K562 (cell line): ENCODE results near the gene IFT22. TPM values are rescaled to one million over a fixed set of nuclear protein-coding genes. Genes with fewer than 3 reads are reported as not detected.

ENCODE experiments used
- MCM3 ChIP-seq: fragments of 450-650 bp; IDR thresholded peaks from 2 replicates; pipeline ENCODE4 v1.6.1; 2016
- NFXL1 ChIP-seq: fragments of 450-650 bp; formaldehyde crosslinking; IDR thresholded peaks from 2 replicates; pipeline ENCODE4 v1.4.0; 2021; ENCODE audit warnings: mild to moderate bottlenecking
- NR2C1 ChIP-seq, 2 experiments: fragments of 450-650 bp; IDR thresholded peaks; 2 replicates each; pipeline ENCODE4 v1.6.1; 2017; ENCODE audit warnings: mild to moderate bottlenecking in 2 of 2, antibody characterized with exemption in 1 of 2, inconsistent platforms in 1 of 2, missing compliant biosample characterization in 1 of 2, missing genetic modification characterization in 1 of 2
- PHB2 ChIP-seq: fragments of 450-650 bp; IDR thresholded peaks from 2 replicates; pipeline ENCODE4 v1.6.1; 2017; ENCODE audit warnings: low read depth
- RFX1 ChIP-seq: fragments of 450-650 bp; IDR thresholded peaks from 2 replicates; pipeline ENCODE4 v1.6.1; 2016; ENCODE audit warnings: mild to moderate bottlenecking, moderate library complexity
- XRCC4 ChIP-seq: IDR thresholded peaks from one replicate; pipeline ENCODE4 v1.6.1; 2011; ENCODE audit not compliant: insufficient read depth, insufficient read length; ENCODE audit errors: extremely low read depth
- ZNF695 ChIP-seq: fragments of 450-650 bp; formaldehyde crosslinking; IDR thresholded peaks from 2 replicates; pipeline ENCODE4 v1.4.0; 2020; ENCODE audit warnings: mild to moderate bottlenecking, moderate library complexity
- polyA plus RNA-seq, 8 experiments: library from polyadenylated mRNA; depleted of rRNA in 4 of 8; stranded (reverse) in 5 of 8; unstranded in 3 of 8; fragments of >200 nt; fragmentation: Nextera tagmentation in 2 of 8; fragmentation: Illumina TruSeq in 1 of 8; extraction: Ambion mirVana in 2 of 8; extraction: Trizol in 1 of 8; gene quantifications; 2 replicates each; pipeline versions ENCODE4 v1.2.1 to v1.2.3, GENCODE V29; 2011 to 2014; ENCODE audit warnings: inconsistent platforms in 1 of 8, missing spikeins in 1 of 8
- total RNA-seq, 7 experiments: library from RNA; depleted of rRNA in 6 of 7; stranded (reverse); fragments of >200 nt in 6 of 7; fragmentation: Illumina TruSeq in 2 of 7; extraction: Trizol in 2 of 7; gene quantifications; 2 replicates each; pipeline versions ENCODE4 v1.2.1 to v1.2.3, GENCODE V29; 2011 to 2021; ENCODE audit warnings: low replicate concordance in 1 of 7
- TF ChIP-seq, protein P1 (sequence below): fragments of 450-650 bp; IDR thresholded peaks from 2 replicates; pipeline ENCODE4 v1.6.1; 2016; ENCODE audit warnings: low read depth
- TF ChIP-seq, protein P2 (sequence below), 3 experiments: fragments of 200-800 bp in 1 of 3; fragments of 250-450 bp in 1 of 3; fragments of 450-650 bp in 1 of 3; sonication (Bioruptor Pico) in 1 of 3; sonication (Bioruptor generic) in 1 of 3; formaldehyde crosslinking in 1 of 3; IDR thresholded peaks; 2 replicates each; pipeline versions ENCODE4 v1.6.1 to v1.8.0; 2016 to 2022; ENCODE audit warnings: mild to moderate bottlenecking in 2 of 3, missing genetic modification characterization in 2 of 3, missing compliant biosample characterization in 1 of 3, moderate library complexity in 1 of 3
- TF ChIP-seq, protein P3 (sequence below): fragments of 450-650 bp; IDR thresholded peaks from 2 replicates; pipeline ENCODE4 v1.6.1; 2017; ENCODE audit warnings: antibody characterized with exemption, mild to moderate bottlenecking

IFT22 gene
- total and polyA plus RNA-seq, 9 of the 15 experiments (the other 6 are each of a cell fraction or from before 2014, with no cell fraction given), result 6.3 to 18.2 (median 7.7) TPM

DNA sequence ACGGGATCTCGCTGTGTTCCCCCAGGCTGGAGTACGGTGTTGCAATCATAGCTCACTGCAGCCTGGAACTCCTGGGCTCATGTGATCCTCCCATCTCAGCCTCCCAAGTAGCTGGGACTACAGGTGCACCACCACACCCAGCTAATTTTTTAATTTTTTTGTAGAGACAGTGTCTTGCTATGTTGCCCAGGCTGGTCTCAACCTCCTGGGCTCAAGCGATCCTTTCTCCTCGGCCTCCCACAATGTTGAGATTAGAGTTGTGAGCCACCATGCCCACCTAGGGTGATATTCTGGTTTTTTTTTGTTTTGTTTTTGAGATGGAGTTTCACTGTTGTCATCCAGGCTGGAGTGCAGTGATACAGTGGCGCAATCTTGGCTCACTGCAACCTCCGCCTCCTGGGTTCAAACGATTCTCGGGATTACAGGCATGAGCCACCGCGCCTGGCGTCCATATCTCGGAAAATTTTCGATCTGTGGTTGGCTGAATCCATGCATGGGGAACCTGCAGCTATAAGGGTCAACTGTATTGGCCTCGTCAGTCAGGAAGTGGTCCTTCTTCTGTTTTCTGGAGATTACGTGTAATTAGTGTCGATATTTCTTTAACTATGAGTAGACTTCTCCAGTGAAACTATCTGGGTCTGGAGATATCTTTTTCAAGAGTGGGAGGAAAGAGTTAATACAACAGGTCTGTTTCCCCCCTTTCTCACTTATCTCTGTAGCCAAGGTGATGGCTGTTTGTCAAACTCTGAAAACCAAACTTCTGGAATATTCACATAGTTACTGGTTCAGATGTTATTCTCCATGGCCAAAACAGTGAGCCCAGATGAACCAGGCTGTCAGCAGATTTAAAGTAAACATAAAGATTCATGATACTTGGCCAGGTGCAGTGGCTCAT is 55.7 kb downstream of the IFT22 start (continued):
- TF ChIP-seq, protein P1, sequence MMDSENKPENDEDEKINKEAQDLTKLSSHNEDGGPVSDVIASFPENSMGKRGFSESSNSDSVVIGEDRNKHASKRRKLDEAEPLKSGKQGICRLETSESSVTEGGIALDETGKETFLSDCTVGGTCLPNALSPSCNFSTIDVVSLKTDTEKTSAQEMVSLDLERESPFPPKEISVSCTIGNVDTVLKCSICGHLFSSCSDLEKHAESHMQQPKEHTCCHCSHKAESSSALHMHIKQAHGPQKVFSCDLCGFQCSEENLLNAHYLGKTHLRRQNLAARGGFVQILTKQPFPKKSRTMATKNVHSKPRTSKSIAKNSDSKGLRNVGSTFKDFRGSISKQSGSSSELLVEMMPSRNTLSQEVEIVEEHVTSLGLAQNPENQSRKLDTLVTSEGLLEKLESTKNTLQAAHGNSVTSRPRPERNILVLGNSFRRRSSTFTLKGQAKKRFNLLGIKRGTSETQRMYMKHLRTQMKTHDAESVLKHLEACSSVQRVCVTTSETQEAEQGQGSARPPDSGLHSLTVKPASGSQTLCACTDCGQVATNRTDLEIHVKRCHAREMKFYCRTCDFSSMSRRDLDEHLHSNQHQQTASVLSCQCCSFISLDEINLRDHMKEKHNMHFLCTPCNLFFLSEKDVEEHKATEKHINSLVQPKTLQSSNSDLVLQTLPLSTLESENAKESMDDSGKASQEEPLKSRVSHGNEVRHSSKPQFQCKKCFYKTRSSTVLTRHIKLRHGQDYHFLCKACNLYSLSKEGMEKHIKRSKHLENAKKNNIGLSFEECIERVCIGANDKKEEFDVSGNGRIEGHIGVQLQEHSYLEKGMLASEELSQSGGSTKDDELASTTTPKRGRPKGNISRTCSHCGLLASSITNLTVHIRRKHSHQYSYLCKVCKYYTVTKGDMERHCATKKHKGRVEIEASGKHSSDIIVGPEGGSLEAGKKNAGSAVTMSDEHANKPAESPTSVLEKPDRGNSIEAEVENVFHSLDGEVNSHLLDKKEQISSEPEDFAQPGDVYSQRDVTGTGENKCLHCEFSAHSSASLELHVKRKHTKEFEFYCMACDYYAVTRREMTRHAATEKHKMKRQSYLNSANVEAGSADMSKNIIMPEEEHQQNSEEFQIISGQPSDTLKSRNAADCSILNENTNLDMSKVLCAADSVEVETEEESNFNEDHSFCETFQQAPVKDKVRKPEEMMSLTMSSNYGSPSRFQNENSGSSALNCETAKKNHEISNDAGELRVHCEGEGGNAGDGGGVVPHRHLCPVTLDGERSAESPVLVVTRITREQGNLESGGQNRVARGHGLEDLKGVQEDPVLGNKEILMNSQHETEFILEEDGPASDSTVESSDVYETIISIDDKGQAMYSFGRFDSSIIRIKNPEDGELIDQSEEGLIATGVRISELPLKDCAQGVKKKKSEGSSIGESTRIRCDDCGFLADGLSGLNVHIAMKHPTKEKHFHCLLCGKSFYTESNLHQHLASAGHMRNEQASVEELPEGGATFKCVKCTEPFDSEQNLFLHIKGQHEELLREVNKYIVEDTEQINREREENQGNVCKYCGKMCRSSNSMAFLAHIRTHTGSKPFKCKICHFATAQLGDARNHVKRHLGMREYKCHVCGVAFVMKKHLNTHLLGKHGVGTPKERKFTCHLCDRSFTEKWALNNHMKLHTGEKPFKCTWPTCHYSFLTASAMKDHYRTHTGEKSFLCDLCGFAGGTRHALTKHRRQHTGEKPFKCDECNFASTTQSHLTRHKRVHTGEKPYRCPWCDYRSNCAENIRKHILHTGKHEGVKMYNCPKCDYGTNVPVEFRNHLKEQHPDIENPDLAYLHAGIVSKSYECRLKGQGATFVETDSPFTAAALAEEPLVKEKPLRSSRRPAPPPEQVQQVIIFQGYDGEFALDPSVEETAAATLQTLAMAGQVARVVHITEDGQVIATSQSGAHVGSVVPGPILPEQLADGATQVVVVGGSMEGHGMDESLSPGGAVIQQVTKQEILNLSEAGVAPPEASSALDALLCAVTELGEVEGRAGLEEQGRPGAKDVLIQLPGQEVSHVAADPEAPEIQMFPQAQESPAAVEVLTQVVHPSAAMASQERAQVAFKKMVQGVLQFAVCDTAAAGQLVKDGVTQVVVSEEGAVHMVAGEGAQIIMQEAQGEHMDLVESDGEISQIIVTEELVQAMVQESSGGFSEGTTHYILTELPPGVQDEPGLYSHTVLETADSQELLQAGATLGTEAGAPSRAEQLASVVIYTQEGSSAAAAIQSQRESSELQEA, result no peak
- TF ChIP-seq, protein P2, sequence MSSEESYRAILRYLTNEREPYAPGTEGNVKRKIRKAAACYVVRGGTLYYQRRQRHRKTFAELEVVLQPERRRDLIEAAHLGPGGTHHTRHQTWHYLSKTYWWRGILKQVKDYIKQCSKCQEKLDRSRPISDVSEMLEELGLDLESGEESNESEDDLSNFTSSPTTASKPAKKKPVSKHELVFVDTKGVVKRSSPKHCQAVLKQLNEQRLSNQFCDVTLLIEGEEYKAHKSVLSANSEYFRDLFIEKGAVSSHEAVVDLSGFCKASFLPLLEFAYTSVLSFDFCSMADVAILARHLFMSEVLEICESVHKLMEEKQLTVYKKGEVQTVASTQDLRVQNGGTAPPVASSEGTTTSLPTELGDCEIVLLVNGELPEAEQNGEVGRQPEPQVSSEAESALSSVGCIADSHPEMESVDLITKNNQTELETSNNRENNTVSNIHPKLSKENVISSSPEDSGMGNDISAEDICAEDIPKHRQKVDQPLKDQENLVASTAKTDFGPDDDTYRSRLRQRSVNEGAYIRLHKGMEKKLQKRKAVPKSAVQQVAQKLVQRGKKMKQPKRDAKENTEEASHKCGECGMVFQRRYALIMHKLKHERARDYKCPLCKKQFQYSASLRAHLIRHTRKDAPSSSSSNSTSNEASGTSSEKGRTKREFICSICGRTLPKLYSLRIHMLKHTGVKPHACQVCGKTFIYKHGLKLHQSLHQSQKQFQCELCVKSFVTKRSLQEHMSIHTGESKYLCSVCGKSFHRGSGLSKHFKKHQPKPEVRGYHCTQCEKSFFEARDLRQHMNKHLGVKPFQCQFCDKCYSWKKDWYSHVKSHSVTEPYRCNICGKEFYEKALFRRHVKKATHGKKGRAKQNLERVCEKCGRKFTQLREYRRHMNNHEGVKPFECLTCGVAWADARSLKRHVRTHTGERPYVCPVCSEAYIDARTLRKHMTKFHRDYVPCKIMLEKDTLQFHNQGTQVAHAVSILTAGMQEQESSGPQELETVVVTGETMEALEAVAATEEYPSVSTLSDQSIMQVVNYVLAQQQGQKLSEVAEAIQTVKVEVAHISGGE (CRISPR knock-in tag; IDR thresholded peaks at IDR 0.05), result no peak
- TF ChIP-seq MCM3 (no peak), XRCC4 (no peak), RFX1 (peak; percentile 80), PHB2 (0 out of 2 replicates have a peak, but pooled peaks have one; percentile 49), NFXL1 (CRISPR knock-in tag) (no peak), ZNF695 (no peak), NR2C1 (IDR thresholded peaks at IDR 0.05) (0 out of 2 replicates have a peak, but pooled peaks have one; percentile 21), NR2C1 (tag; IDR thresholded peaks at IDR 0.05) (peak; percentile 37; the same call in 1 of the 2 replicates)
- TF ChIP-seq, protein P3, sequence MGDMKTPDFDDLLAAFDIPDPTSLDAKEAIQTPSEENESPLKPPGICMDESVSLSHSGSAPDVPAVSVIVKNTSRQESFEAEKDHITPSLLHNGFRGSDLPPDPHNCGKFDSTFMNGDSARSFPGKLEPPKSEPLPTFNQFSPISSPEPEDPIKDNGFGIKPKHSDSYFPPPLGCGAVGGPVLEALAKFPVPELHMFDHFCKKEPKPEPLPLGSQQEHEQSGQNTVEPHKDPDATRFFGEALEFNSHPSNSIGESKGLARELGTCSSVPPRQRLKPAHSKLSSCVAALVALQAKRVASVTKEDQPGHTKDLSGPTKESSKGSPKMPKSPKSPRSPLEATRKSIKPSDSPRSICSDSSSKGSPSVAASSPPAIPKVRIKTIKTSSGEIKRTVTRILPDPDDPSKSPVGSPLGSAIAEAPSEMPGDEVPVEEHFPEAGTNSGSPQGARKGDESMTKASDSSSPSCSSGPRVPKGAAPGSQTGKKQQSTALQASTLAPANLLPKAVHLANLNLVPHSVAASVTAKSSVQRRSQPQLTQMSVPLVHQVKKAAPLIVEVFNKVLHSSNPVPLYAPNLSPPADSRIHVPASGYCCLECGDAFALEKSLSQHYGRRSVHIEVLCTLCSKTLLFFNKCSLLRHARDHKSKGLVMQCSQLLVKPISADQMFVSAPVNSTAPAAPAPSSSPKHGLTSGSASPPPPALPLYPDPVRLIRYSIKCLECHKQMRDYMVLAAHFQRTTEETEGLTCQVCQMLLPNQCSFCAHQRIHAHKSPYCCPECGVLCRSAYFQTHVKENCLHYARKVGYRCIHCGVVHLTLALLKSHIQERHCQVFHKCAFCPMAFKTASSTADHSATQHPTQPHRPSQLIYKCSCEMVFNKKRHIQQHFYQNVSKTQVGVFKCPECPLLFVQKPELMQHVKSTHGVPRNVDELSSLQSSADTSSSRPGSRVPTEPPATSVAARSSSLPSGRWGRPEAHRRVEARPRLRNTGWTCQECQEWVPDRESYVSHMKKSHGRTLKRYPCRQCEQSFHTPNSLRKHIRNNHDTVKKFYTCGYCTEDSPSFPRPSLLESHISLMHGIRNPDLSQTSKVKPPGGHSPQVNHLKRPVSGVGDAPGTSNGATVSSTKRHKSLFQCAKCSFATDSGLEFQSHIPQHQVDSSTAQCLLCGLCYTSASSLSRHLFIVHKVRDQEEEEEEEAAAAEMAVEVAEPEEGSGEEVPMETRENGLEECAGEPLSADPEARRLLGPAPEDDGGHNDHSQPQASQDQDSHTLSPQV, result no peak
